GM19043 (cell line): ENCODE results near the gene PIP4P1.

ENCODE experiments used
- ATAC-seq: cut with Tn5 transposase; IDR thresholded peaks from one replicate; pipeline ENCODE4 v1.9.1; 2021; ENCODE audit warnings: low read depth; ENCODE audit not compliant: unreplicated experiment

Gene PIP4P1

DNA sequence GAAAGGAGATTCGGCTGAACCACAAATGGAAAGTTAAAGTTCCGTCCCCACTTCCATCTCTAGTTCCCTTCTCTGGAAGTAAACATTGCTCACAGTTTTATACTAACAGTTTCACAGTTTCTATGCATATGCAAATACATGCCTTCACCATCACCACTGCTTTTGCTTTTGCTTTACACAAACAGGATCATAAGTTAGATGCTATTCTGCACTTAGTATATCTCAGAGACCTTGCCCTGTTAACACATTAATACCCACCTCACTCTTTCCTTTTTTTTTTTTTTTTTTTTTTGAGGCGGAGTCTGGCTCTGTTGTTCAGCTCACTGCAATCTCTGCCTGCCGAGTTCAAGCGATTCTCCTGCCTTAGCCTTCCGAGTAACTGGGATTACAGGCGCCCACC, 48.8 kb downstream of the PIP4P1 start:
- peak; percentile 57 for ATAC-seq

DNA sequence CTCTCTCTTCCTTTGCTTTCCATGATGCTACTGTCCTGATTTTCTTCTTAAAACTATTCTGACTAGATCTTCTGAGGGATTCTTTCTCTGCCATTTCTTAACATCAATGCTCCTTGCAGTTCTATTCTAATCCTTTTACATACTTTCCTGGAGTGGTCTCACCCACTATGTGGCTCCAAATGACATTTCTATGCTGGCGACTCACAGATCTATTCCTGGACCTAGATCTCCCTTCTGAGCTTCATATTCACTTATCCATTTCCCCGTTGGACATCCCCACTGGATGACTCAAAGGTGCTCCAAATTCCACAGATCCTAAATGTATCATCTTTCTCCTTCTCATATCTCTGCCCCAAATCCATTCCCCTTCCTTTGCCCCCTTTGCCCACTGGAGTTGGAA, 52.0 kb downstream of the PIP4P1 start:
- ATAC-seq = no peak
